HUDEP-2 (cell line): ENCODE data around the gene RBKS.
A peak's percentile ranks its signal among the peaks of the same experiment; 100 is the strongest.

ENCODE experiments used
- DNase-seq, 76 experiments: peaks; one replicate each; lab custom pipeline; 2025; ENCODE audit not compliant: unreplicated experiment in 76 of 76; lab: John Stamatoyannopoulos, UW

Gene RBKS

DNA sequence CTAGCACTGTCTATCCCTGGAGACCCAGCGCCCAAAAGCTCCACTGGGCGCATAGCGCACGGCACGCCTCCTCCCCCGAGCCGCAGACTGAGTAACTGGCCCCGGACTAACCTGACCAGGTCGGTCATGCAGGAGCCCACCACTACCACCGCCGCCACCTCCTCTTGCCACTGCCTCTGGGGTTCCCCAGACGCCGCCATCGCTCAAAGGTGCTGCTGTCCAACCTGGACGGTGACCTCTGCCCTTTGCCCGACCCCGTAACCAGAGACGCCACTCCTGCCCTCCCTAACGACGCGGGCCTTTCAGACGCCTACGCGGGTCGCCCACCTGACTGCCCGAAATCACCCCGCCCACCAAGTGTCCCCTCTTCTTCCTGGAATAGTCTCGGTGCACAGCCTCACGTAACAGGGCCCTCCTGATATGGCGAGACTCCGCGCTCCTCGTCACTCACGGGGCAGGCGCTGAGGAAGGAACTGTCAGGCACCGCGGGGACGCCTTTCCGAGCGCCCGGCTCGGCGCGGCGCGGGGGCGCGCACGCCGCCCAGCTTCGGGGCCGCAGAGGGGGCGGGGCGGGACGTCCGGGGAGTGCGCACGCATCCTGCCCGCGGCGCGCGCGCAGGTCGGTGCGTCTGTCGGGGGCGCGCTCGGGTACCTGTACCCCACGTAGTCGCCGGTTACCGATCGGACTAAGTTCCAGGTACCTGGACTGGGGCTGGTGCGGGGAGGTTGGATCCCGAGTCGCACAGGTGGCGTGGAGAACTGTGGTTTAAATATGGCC is at the start of gene RBKS, which contains the start of gene BABAM2:
Gene RBKS, minus strand, starts transcription at position 242 of the 778 bp plus-strand sequence. Its CDS starts 42 bp downstream, at position 200.
Gene BABAM2, plus strand, starts transcription at position 584 of the 778 bp plus-strand sequence. CDS start 3,828 bp downstream, outside the sequence.
- peak in 73 of 76 experiments; percentile 20 to 98 (median 78) for DNase-seq

DNA sequence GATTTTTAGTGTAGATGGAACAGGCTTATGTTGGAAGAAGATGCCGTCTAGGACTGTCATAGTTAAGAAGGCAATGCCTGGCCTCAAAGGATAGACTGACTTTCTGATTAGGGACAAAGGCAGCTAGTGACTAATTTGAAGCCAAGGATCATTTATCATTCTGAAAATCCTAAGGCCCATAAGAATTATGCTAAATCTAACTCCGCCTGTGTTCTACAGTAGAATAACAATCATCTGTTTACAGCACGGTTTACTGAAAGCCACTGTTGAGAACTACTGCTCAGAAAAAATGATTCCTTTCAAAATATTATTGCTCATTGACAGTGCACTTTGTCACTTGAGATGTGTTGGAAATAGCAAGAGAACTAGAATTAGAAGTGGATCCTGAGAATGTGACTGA is 44.8 kb upstream of the RBKS start:
- DNase-seq = no peak

GRCh38 chr2:27932396-27932795 is 42.2 kb upstream of the RBKS start:
- no peak for DNase-seq

DNA sequence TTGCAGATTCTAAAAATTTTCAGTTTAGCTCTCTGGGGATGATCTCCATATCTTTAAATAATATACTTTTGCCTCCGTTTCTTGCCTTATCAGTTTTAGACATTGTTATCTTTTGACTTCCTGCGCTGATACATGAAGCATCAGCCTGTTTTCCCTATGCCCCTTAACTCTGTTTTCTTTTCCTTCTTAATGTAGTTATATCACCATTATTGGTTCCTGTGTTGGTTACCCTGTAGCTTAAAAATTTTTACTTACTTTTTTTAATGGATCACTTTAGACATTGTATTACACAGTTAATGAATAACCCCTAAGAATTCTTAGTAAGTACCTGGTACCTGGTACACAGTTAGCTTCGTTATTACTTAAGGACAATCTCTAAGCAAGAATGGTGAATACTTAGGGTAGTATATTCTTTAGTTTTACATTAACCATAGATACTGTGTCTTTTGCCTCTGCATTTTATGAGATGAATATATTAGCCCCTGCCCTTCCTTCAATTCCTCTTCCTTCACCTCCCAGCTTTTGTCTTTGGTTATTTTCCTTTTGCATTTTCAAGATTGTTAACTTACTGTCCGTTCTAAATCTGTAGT is 41.3 kb upstream of the RBKS start:
- no peak for DNase-seq

GRCh38 chr2:27929916-27930486 is 39.8 kb upstream of the RBKS start:
- DNase-seq = peak in 6 of 76 experiments; percentile 10 to 40 (median 24)

- DNase-seq = peak in 5 of 76 experiments; percentile 8 to 26 (median 13)
Measured at GRCh38 chr2:27925766-27926472, 35.7 kb upstream of the RBKS start.

GRCh38 chr2:27922842-27923241 is 32.7 kb upstream of the RBKS start:
- no peak for DNase-seq

DNA sequence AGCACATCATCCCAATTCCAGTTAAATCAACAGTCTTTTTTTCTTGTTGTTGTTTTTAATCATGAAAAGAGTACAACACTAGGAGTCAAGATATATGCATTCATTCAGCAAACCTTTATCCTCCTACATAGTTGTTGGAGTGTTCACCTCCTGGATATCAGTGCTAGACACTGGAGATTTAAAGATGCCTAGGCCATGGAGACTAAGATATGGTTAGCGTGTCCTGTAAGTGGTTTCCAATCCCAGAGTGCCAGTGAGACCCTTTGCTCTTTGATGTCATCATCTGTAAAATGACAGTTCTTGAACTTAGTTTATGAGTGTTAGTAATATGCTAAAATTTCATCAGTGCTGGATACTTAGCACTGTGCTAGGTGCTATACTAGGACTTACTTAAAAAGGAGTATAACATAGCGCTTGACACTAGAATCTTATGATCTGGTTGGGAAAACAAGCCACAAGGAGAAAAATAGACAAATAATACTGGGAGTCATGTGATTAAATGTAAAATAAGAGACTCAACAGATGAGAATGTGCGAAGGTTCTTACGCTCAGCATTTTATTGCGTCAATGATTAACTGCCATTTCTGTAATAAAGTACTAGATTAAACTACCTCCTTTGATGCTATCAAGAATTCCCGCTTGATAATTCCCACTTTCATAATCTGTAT is 31.8 kb upstream of the RBKS start:
- DNase-seq = no peak

DNA sequence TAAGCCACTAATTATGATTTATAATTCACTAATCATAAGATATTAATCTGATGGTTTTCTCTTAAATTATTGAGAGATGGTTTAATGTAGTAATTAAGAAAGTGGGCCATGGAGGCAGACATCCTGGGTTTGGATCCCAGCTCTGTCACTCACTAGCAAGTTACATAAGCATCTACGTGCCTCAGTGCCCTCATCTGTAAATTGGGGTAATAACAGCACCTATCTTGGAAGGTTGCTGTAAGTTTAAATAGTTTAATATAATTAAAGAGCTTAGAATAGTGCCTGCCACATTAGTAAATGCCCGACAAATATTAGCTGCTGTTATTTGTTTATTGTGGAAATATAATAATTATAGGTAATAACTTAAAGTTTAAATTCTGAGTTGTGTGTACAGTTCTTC is 31.2 kb upstream of the RBKS start:
- DNase-seq = no peak

DNA sequence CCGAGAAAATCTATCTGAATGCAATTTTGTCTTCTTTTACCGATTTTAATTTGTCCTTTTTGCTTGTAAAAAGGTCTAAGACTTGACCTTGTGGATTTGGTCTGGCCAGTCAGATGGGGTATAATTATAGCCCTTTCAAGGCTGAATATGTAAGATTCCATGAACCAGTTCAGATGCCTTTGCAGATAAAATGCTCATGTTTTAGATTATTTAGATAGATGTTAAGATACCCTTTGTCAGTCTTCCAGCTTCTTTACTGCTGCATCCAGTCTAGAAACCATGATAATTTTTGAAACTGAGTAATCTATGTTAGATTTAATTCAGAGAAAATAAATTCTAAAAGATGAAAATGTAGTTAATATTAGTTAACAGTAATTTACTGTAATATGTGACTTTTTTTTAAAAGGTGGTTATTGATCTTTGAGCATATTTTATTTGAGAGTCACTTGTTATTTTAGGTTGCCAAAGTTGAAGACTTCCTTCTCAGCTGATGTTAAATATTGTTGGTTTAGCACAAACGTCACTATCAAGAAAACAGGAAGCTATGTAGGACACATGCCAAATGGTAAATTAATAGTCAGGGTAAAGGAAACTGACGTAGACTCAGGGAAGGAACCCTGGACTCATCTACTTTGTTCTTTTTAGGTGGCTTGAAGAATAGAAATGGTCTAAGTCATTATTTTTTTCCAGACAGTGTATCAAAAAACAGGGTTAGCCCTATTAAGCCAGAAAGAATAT is 30.1 kb upstream of the RBKS start:
- DNase-seq = peak in 1 of 76 experiments; percentile 1

DNA sequence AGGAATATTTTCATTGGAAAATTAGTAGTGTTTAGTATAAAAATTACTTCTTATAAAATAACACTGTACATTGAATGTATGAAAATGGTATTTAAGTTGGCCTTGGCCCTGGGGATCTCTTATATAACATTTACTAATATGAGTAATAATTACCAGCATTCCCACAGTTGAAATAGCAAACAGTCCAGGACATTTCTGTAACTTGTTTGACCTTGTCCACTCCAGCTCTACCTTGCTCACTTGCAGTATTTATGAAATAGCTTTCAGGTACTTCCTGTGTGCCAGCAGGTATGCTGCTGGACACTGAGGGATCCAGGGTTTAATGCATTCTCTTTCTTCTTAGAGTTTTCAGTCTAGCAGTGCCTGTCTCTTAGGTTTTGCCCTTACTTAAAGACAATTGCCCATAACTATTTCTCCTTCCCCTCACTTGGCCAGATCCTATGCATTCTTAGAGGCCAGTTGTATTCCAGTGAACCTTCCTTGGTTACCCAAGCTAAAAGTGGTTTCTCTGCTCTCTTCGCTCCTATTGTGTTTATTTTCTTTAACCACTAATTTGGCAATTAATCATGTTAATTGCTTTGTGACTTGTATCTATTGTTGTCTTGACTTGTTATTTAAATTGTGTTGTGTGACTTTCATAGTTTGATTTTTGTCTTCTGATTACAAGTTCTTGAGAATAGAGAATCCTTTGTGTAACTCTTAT is 26.3 kb upstream of the RBKS start:
- no peak for DNase-seq

- DNase-seq = no peak
Measured at GRCh38 chr2:27915874-27916273, 25.7 kb upstream of the RBKS start.

DNA sequence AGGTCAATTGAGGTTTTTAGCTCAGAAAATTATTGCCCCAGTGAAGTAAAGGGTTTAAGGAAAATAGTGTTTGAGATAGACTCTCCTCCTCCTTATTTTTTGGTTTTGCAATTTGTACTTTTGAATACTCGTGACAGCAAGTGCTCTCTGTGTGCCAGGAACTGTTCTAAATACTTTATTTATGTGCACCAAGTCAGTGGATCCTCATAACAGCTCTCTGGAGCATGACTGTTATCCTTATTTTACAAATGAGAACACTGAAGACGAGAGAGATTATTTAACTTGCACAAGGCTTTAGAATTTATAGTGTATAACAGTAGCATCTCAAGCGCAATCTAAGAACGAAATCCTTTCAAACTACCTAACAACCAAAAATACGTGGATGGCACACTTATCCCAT is 25.0 kb upstream of the RBKS start:
- DNase-seq = no peak

DNA sequence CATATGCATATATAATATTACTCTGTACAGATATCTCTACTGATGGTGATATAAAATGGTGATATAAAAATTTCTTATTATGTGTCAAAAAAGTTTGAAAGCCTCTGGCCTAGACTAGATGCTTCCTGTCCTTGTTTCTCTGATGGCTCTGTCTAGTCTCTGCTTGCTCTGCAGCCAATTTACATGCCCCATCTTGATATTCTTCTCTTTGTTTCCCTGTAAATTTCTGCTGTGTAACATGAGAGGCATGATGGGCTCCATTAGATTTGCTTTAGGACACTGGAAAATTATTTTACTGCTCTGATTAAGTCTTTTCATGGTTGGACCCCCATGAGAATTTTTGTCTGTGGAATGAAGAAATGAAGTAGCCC is 24.6 kb upstream of the RBKS start:
- no peak for DNase-seq

DNA sequence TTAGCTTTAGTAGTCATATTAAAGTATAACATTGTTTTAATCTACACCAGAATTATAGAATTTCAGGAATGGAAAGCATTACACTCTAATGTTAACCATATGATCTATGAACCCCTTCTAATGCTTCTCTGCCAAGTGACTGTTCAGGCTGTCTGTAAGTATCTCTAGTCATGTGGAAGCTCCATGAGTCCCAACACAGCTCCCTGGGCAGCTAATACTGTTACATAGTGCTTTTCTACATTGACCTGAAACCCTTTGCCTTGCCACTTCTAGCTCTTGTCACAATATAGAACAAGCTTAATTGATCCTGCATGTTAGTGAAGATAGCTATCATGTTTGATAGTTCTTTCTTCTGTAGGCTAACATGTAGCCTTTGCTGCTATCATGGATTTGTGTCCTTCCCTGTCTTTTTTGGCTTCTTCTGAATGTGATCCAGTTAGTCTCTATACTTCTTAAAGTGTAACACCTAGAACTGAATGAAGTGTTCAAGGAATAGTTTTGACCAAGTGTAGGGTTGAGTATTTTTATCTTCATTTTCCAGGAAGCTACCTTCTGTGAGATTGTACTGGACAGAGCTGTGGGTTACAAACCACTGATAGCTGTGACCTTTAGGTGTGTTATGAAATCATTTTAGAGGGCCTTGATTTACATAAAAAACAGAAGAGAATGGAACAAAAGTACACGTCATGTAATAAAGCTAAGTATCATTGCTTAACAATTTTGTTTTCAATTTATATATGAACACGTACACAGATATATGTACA is 24.0 kb upstream of the RBKS start:
- no peak for DNase-seq

DNA sequence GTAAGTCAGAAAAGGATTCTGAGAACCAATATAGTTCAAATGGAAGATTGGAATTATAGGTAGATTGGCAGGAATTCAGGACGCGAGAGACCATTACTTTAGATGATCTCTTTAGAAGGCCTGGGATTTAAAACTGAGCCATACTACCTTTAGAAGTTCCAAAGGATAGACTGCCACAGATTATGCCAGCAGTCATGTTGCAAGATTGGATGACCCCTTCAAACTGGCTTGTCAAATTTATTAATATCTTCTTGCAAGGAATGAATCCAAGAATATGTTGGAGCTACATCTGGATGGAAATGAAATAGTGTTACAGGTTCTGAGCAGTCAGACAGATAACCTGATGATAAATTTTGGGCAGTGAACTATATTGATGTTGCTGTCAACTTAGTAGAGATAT is 22.3 kb upstream of the RBKS start:
- no peak for DNase-seq

GRCh38 chr2:27911458-27912210 is 21.4 kb upstream of the RBKS start:
- DNase-seq = no peak

DNA sequence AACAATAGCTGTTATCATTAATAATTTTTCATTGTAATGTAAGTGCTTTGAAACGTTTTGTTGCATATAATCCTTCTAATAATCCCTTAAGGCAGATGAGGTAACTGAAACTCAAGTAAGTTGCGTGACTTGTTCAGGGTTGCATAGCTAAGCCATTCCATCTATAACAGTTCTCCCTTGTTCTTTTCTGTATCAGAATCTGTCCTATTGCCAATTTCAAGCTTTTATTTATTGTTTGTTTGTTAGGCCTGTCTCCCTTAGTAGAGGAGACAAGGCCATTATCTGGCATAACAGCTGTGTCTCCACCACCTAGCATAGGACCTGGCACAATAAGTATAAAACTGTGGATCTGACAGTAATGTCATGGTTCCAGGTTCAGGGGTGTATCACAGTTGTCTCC is 19.7 kb upstream of the RBKS start:
- peak in 5 of 76 experiments; percentile 5 to 31 (median 23) for DNase-seq
